GM10248 (cell line): ENCODE measurements around the gene MAML2.

ENCODE experiments used
- CTCF ChIA-PET: fragments of 300-600 bp; sonication (Branson Sonifier 250); formaldehyde crosslinking; extraction: SDS; loops from one replicate; lab custom pipeline; 2021; ENCODE audit warnings: antibody characterized with exemption; lab: Yijun Ruan, JAX
- POLR2A ChIA-PET: fragments of 350-650 bp; sonication (Branson Sonifier 250); formaldehyde crosslinking; extraction: SDS; loops from one replicate; lab custom pipeline; 2020; ENCODE audit warnings: antibody characterized with exemption; lab: Yijun Ruan, JAX
- DNase-seq: peaks from one replicate; pipeline ENCODE4 v3.0.0; 2012; ENCODE audit errors: extremely low spot score
- CTCF ChIP-seq: IDR thresholded peaks from 2 replicates; pipeline ENCODE4 v1.5.1; 2012; ENCODE audit warnings: mild to moderate bottlenecking, low read depth; ENCODE audit errors: extremely low read depth, missing control alignments, control extremely low read depth

MAML2 gene

GRCh38 chr11:96241331-96241841, 101.6 kb downstream of the MAML2 start:
- ChIA-PET CTCF (interaction anchor here (3.3 kb wide), 1 partner anchor 102 kb away, joined by 23 read pairs; the partner anchor contains the start of gene MAML2), POLR2A (no interaction called here)

GRCh38 chr11:96238563-96239135, 104.3 kb downstream of the MAML2 start:
- CTCF ChIA-PET, result interaction anchor here (0.9 to 4.0 kb wide), 15 partner anchors 10 to 201 kb away, joined by 3 to 16 read pairs (median 4); partner anchors contain the start of gene MAML2
- no peak for DNase-seq
- POLR2A ChIA-PET, result interaction anchor here (0.5 kb wide), 1 partner anchor 14 kb away, joined by 6 read pairs; no protein-coding TSS in a partner anchor
- TF ChIP-seq CTCF, result no peak

More at GRCh38 chr11:96241331-96241841, 101.6 kb downstream of the MAML2 start:
- TF ChIP-seq CTCF, result no peak
- DNase-seq, result no peak

GRCh38 chr11:96237766-96238266, 105.2 kb downstream of the MAML2 start:
- ChIA-PET CTCF (interaction anchor here (0.9 to 4.0 kb wide), 13 partner anchors 10 to 200 kb away, joined by 3 to 16 read pairs (median 4); partner anchors contain the start of gene MAML2), POLR2A (no interaction called here)
- TF ChIP-seq CTCF, result no peak
- DNase-seq, result no peak

- no peak for TF ChIP-seq CTCF
- DNase-seq, result no peak
- CTCF ChIA-PET, result interaction anchor here (1.1 to 4.0 kb wide), 7 partner anchors 9 to 400 kb away, joined by 3 to 16 read pairs (median 6); partner anchors contain the start of gene MAML2
- POLR2A ChIA-PET, result no interaction called here
Measured at GRCh38 chr11:96235751-96236150, 107.2 kb downstream of the MAML2 start.

- TF ChIP-seq CTCF, result no peak
- POLR2A ChIA-PET, result no interaction called here
- CTCF ChIA-PET, result interaction anchor here (0.8 to 4.0 kb wide), 4 partner anchors 9 to 108 kb away, joined by 3 to 16 read pairs (median 6); partner anchors contain the start of gene MAML2
- no peak for DNase-seq
Measured at GRCh38 chr11:96234866-96235441, 108.0 kb downstream of the MAML2 start.

- POLR2A ChIA-PET, result no interaction called here
Measured at GRCh38 chr11:96232132-96232531, 110.9 kb downstream of the MAML2 start.

More at GRCh38 chr11:96232132-96232531, 110.9 kb downstream of the MAML2 start:
- no peak for TF ChIP-seq CTCF
- no peak for DNase-seq
- CTCF ChIA-PET, result interaction anchor here (2.0 kb wide), 1 partner anchor 110 kb away, joined by 5 read pairs; no protein-coding TSS in a partner anchor
